Cerebellar nuclear complex (tissue), 1 donor: ENCODE results near the gene SWAP70.

Source experiments
- DNase-seq, 2 experiments: peaks; one replicate each; lab custom pipeline; 2025; lab: John Stamatoyannopoulos, UW

Gene SWAP70

DNA sequence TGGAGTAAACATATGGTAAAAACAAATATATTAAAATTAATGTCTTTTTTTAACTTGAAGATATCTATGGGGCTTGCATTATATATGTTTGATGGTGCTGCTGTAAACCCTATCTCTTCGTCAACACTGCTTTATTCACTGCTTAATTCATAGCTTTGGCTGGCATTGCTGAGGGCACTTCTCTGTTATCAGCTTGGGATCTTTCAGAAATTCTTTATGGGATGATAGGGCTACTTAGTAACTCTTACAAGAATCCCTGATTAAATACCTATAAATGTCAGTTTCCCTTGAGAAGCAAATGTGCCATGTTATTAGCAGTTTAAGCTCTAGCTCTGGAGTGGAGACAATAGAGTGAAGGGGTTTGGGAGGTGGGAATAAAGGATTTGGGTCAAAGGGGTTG lies 112.3 kb downstream of the SWAP70 start:
- DNase-seq = no peak

DNA sequence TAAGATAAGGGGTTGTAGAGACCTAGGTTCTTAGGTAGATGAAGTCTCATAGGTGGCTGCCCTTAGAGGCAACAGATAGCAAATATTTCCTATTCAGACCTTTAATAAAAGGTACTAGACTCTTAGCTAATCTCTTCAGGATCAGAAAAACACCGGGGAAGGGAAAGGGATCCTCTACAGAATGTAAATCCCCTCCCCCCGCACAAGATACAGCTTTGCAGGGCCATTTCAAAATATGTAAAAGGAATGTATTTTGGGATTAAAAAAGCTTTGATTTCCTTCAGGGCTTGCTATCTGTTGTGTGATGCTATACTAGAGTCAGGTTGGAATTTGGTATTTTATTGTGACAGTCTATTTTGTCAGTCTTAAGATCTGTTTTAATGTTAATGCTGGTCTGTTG lies 113.2 kb downstream of the SWAP70 start:
- DNase-seq = no peak

DNA sequence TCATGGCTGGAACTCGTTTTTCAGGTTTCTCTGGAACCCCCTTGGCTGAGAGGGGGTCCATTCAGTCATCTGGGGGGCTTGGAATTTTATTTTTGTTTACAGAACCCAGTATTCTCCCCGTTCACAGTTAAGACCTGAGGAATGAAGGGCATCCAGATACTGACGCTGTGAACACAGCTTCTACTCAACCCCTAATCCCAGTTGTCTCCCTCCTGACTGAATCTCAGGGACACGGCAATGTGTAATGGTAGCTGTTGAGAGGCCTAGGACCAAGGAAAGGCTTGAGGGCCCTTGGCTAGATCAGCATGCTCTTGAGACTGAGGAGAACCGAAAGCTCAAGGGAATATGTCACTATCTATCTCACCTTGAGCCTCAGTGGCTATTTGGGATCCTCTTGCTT lies 113.6 kb downstream of the SWAP70 start:
- DNase-seq = no peak

DNA sequence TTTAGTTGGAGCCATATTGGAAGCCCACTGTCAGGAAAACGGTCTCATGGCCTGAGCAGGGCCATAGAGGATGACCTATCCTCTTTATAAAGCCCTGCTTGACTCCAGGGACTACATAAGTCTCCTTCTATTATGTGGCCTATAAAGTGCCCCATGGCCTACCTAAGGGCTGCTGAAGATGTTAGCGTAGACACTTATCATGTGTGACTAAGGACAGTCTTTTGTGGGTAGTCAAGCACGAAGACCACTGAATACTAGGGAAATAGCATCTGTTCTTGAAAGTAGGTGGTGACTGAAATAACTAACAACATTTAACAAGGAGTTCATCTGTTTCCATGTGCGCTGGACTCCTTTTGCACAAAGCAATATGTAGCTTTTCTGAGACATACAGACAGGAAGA lies 117.1 kb downstream of the SWAP70 start:
- DNase-seq = no peak

DNA sequence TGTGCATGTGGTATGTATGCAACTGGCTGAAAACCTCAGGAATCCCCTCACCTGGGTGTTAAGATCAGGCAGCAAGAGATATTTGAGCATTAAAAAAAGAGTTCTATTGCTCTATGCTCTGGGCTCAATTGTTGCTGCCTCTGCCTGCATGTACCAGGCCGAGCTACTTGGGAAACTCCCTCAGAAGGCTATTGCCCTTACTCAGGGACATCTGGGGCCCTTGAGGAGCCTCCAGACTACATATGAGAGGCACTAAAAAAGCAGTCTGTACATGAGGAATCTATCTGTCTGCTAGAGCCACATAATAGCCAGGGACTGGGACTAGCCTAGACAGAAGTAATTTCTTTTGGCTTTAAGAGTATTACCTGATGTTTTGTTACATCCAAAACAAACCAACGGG lies 120.1 kb downstream of the SWAP70 start:
- DNase-seq = no peak

DNA sequence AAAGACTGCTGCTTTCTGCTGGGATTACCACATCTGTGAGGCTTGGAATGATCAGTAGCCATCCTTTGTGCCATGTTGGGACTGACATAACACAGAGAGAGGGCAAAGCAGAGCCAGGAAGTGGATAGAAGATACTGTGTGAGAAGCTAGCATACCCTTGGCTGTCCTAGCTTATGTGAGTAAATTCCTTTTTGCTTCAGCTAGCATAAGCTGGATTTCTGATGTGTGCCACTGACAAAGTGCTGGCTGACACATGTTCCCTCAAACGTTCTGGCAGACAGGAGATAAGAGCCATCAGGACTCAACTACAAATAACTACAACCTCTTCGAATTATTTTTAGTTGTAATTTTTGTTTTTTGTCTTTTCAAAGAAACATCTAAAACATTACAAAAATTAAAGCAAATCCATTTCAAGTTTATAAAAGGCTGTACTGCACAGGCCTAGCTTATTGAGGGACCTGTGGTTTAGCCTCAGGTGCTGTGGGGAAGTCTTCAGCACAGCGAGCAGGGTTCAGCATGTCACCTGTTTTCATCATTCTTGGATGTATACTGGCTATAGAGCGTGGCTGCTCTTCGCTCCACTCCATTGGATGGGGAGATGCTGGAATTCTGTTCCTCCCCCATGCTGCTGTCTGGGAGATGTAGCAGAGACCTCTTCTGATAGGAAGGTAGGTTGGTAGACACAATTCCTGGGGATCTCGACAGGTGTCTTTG lies 120.9 kb downstream of the SWAP70 start:
- DNase-seq = no peak

DNA sequence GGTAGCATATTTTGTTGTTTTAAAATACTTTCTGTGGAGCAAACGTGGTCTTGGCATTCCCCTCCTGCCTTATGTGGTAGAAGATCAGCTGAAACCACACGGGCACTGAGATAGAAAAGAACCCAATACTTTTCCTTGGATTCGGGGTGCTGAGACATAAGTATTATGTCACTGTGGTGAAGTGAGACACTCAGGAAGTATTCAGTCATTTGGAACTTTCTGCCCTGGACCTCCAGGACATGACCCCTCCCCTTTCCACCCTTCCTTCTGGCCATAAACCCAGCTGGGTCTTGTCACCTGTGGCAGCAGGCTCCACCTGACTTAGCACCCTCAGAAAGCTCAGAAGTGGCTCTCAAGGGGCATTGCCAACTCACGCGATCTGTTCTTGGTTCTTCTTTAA lies 123.4 kb downstream of the SWAP70 start:
- DNase-seq = no peak

DNA sequence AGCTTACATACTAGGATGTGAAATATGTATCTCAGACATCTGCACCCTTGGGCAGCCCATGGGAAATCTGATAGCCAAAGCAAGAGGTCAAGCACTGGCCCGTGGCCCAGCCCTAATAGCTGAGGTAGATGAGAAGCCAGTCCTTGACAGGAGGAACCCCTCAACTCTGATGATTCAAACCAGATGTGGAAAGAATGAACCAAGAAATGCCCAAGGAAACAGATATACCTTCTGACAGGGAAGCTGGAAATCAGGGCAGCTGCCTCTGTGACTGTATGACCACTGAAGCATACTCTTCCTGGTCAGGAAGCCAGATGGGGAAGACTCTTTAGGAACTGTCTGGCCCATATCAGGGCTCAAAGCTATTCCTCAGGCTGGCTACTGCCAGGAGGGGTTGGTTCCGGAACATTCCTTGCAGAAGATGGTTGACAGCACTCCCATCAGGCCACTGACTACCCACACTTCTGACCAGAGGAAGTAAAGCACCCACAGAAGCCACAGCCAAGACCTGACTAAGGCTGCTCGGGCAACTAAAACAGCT lies 124.2 kb downstream of the SWAP70 start:
- no peak for DNase-seq

DNA sequence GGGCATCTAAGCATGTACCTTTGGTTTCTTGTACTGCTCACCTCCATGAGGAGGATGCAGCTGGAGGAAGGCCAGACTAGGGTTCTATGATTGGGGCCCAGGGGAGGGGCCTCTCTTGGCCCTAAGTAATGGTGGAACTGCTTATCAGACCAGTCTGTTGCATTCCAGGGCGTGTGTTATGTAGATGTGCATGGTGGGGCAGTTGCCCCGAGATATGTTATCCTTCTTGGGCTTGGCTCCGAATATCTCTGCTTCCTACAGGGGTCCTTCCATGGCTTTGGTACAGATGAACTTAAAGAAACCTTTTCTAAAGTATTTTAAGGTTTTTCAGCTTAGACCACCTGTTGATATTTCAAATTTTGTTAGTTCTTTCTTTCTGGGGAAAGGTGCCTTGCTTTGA lies 126.0 kb downstream of the SWAP70 start:
- DNase-seq = no peak

DNA sequence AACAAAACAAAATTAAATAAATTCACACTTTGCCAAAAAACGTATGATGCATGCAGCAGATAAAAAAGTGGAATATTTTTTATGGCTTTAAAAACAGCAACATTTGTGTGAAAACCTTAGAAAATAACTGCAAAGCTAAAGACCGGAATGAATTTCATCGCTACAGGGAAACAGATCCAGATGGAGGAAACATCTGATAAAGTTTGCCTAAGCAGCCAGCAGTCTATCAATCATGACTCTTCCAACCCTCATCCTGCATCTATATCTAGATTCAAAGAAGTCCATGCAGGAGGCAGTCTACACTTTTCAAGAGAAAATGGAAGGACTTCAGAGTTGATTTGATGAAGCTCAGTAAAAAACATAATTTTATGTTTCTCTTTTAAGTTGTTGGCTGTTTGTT lies 126.8 kb downstream of the SWAP70 start:
- no peak for DNase-seq

DNA sequence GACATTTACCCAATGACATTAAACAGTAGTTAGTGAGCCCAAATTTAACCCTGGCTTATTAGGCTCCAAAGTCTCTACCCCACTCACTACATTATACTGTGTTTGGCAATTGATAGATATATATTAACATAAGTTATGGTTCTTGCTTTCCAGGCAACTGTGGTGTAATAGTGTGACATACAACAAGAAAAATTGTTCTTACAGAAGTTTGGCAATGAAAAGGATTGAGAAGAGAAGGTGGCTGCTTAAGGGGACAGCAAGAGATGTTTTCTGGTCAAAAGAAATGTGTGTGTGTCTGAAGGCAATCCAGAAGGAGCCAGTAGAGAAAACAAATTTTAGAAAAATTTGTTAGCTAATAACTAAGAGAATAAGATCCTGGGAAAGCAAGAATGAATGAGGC lies 132.4 kb downstream of the SWAP70 start:
- DNase-seq = no peak

DNA sequence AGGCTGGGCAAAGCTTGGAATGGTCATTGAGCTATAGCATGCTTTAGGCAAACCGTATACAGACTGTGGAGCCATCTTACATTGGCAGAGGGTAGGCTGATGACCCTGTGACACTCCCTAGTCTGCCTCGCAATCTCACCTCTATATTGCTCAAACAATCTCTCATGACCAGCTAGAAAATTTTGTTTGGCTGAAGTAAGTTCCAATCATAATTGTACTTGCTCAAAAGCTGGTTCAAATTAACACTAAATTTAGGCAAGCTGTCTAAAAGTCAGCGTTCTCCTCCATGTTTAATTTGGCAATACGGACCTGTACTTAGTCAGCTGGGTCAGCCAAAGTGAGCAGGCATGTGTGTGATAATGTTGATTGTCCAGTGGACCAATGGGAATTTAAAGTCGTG lies 133.0 kb downstream of the SWAP70 start:
- DNase-seq = no peak

DNA sequence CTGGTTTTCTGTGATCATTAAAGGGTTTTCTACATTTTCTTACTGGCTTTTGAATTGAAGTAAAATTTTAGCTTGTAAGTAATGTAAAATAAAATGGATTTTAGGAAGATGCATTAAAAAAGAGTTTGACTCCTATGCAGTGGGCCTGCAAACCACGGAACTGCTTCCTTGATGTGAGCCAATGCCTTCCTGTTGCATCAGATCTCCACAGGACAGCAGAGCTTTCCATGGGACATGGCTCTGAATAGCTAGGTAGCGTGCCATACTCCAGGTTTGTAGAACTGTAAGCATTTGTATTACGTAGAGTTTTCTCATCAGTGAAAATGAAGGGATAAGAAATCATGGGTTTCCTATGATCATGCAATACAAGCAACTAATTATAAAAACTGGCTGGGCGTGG lies 133.4 kb downstream of the SWAP70 start:
- no peak for DNase-seq

DNA sequence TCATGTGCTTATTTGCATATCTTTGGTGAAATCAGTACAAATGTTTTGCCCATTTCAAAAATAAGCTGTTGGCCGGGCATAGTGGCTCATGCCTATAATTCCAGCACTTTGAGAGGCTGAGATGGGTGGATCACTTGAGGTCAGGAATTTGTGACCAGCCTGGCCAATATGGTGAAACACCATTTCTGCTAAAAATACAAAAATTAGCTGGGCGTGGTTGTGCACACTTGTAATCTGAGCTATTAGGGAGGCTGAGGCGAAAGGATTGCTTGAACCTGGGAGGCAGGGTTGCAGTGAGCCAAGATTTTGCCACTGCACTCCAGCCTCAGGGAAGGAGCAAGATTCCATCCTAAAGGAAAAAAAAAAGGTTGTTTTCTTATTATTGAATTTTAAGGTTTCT lies 136.0 kb downstream of the SWAP70 start:
- no peak for DNase-seq

DNA sequence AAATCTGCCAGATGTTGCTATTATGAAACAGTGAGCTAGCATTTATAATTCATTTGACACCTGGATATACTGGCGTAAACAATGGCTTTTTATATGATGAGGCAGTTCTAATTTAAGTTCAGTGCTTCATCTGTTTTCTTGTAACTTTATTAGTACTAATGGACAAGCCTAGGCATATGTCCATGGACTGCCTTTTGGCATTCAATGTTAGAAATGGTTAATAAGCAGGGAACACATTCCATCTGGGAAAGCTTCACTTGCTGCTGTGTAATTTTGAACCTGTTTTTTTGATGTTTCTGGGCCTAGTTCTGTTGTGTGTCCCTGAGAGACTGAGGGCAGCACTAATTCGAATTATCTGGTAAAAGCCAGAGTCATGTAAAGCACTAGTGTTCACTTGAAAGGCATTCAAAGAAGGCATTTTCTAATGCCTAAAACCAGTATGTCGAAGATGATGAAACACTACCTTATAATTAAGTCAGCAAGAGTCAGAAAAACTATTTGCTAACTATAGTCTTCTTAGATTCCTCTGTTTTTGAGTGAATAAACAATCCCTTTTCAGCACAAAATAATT lies 138.5 kb downstream of the SWAP70 start:
- no peak for DNase-seq
